MM.1S (cell line): ENCODE results near the gene HELLS.

ENCODE experiments used
- CTCF ChIP-seq: fragments of 300-600 bp; sonication (generic); IDR thresholded peaks from 2 replicates; pipeline ENCODE4 v1.5.1; 2016; ENCODE audit warnings: antibody characterized with exemption, low read length, mixed read lengths
- EZH2 ChIP-seq: fragments of 300-600 bp; sonication (generic); optimal IDR thresholded peaks from 2 replicates; pipeline ENCODE3; 2017; ENCODE audit warnings: low read depth, mild to moderate bottlenecking, antibody characterized with exemption, low read length, mixed read lengths

- TF ChIP-seq CTCF (no peak), EZH2 (no peak)
Observed at GRCh38 chr10:94632954-94633353, 87.4 kb downstream of the HELLS start.
